ENCODE results near the gene TINCR.
"Not testable (repeated sequence)": the region's sequence is repeated elsewhere in the genome, so short reads cannot be mapped to it uniquely, and the experiment has no call there.

The TINCR gene

DNA sequence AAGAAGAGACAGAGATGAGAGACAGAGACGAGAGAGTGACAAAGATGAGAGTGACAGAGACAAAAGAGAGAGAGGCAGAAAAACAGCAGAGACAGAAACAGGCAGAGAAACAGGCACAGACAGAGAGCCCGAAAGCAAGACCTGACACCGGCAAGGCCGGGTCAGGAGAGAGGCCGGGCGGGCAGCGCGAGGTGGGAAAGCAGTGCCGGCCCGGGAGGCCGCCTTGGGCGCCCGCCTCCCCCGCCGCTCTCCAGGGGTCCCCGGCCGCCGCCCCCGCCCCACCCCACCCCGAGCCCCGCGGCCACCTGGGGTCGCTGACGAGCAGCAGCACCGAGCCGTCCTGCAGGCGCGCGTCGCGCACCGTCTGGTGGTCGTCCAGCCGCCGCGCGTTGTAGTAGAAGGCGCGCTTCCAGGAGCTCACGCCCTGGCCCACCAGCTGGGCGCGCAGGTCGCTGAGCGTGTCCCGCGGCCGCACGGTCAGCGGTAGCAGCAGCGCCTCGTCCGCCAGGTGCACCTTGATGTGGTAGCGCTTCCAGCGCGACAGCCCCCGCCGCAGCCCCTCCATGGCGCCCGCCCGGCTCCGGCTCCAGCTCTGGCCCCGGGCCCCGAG, at the start of gene TINCR:
Gene TINCR, minus strand, starts transcription at position 594 of the 610 bp plus-strand sequence.
- DNase-seq = no peak

- DNase-seq = no peak
These were observed 49.3 kb upstream of the TINCR start for GRCh38 chr19:5617080-5617479.

DNA sequence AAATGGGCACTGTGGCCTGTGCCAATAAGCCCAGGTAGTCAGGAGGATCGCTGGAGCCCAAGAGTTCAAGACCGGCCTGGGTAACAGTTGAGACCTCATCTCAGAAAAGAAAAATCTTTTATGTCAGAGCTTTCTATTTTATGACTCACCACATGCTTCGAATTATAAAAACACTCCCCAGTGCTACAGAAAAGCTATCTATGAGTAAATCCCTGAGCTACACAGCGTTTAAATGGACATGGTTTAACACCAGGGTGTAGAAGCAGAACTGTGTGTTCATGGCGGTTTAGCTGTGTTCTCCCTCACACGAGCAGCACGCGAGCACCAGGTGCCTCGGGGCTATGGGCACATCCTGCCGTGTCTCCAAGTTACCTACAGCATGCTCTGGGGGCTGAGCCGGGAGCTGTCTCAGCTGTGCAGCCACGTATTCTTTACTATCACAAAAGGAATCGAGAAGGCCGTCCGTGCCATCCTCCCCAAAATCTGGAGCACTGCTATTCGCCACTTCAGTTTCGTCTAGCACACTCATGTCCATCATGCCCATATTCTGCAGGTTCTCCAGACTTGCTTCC, 48.1 kb upstream of the TINCR start:
- DNase-seq = no peak

- DNase-seq = no peak
These were observed 45.4 kb upstream of the TINCR start for GRCh38 chr19:5612891-5613865.

- DNase-seq = no peak
These were observed 42.2 kb upstream of the TINCR start for GRCh38 chr19:5609881-5610448.

GRCh38 chr19:5608766-5609165, 41.0 kb upstream of the TINCR start:
- not testable (repeated sequence) for DNase-seq

GRCh38 chr19:5608291-5608690, 40.5 kb upstream of the TINCR start:
- no peak for DNase-seq

DNA sequence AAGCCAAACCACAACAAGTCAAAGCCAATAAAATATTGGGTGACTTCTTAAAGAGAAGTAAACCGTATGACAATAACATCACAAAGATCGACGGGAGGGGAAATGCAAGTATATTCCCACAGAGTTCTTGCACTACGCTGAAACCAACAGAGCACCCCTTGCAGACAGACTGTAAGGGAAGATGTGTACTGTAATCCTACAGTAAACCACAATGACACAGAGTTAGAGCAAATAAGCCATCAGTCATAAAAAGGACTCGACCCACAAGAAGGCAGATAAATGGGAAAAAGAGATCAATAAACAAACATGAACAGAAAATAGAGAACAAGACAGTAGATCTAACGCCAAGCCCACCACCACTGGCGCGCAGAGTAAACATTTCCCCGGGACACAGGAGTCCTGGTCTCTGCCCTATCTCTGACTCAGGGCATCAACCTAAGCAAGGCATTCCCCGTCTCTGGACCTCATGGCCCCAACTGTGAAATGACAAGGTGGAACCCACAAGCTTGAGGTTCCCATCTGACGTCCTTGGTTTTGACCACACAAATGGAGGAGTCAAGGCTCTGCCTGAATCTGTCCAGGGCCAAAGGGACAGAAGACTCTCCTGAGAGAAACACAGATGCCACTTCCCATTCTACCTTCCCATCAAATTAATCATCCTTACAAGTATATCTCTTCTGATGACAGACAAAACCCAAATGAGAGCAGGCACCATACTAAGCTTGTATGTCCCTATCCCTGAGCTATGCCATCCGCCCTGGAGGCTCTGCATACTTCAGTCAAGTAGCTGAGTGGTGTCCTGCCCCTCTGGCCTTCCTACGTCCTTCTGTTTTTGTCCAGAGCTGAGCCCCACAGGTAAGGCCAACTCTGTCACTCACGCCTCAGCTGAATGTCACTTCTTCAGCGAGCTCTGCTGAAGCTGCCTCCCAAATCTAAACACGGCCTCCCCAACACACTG, 39.8 kb upstream of the TINCR start:
- DNase-seq = no peak

DNA sequence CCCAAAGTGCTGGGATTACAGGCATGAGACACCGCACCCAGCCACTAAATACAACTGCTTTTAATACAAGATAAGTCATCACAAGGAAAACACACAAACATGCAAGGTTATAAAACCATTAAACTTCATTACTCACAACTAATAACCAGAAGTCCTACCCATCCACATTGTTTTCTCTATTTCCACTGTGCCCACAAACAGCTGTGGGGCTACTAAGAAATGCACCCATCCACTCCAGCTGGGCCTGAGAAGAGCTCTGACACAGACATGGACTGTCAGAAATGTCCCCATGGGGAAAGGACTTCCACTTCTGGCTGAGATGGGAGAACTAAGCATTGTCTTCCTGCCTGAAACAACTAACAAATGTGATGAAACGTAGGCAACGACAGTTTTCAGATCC, 37.6 kb upstream of the TINCR start:
- no peak for DNase-seq

- no peak for DNase-seq
These were observed 35.9 kb upstream of the TINCR start for GRCh38 chr19:5603626-5604025.

GRCh38 chr19:5600797-5601196, 33.0 kb upstream of the TINCR start:
- DNase-seq = no peak

DNA sequence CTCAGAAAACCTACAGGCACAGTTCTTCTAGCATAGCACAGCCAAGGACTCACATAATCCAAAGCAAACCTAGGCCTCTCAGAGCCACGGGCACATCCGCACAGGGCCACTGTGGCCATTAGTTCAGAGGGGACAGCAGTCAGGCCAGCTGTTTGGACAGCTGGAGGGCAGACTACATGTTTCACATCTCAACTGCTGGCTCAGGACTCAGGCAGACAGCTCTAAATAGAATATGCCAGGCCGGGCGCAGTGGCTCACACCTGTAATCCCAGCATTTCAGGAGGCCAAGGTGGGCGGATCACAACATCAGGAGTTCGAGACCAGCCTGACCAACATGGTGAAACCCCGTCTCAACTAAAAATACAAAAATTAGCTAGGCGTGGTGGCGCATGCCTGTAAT, 28.0 kb upstream of the TINCR start:
- no peak for DNase-seq

GRCh38 chr19:5595129-5595528, 27.4 kb upstream of the TINCR start:
- DNase-seq = no peak

DNA sequence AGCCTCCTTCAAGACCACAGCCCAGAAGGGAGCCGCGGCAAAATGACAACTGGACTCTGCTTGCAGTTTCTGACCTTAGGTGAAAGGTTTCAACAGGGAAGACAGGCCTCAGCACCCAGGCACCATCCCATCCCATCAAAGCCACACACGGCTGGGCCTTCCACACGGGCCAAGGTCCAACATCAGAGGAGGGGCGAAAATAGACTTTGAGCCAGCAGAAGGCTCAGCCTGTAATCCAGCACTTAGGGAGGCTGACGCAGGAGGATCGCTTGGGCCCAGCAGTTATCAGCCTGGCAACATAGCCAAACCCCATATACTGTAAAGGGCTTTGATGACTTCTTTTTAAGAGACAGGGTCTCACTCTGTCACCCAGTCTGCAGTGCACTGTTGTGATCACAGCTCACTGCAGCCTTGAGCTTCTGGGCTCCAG, 26.8 kb upstream of the TINCR start:
- DNase-seq = no peak

GRCh38 chr19:5593343-5594255, 25.8 kb upstream of the TINCR start:
- no peak for DNase-seq

DNA sequence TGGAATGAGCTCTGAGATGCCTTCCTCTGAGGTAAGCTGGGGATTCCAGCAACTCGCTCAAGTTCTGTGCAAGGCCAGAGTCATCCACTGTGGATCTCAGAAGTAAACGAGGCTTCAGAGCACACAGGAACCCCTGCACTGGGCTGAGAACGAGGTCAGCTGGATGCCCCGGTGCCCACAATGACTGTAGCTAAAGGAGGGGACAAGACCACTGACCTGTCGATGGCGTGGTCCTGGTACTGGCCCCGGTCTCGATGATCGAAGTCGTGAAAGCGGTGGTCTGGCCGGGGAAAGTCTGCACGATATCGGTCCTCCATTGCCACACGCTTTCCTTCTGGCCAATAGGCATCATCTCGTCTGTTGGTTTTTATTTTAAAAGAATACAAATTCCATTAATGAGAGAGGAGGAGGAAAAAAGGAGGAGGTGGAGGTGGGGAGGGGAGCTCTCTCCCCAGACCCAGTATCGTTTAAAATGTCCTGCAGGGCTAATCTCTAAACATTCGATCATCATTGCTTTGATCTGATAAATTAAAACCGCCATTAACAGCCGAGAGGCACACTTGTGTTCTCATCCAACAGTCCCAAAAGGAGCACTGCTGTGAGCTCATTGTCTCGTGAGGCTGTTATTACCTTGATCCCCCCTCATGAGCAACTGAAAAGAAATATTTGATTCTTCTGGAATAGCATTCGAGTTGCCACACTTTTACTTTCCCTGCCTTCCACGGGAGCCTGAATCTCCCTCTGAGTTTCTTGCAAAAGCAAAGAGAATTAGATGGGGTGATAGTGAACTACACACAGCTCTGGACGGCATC, 25.0 kb upstream of the TINCR start:
- DNase-seq = no peak

GRCh38 chr19:5591476-5591875, 23.7 kb upstream of the TINCR start:
- DNase-seq = no peak

DNA sequence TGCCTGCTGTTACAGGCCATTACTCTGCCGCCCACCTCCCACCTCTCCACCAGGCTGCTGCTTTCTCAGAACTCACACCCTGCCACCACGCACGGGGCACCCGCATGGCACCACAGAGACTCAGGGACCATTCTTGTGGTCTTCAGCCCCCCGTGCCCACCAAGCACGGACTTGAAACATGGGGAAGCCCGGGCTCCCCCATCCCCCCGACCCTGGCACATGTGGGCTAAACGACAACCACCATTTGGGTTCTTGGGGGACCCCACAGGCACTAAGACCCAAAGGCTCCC, 23.1 kb upstream of the TINCR start:
- no peak for DNase-seq

DNA sequence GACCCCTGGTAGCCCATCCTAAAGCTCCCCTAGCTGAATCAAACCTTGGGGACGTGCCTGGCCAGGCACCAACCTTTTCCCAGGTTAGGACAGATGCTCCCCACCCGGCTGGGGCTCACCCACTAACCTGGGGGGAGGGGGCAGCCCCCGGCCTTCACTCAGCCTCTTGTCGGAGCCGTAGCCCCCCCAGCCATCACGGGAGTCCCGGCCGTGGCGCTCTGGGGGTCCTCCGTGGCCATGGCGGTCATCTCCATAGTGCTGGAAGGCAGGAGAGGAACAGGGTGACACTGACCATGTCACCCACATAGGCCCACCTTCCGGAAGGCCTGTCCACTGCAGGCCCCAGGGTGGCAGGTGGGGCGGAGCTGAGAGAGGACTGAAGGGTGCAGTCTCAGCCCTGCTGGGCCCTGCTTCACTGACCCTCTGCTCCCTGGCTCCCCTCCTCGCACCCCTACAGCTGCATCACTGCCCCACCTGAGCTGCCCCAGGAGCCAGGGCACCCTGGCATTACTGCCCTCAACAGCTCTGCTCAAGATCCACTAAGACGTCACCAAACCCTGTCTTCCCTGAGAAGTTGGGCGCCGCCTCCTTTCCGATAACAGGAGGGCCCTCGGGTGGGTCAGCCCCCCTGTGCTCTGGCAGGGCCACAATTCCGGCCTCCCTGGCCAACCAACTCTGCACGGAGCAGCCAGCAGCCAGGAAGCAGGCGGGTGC, 22.6 kb upstream of the TINCR start:
- DNase-seq = no peak
